Stimulated activated CD4-positive, alpha-beta T cell treated with anti-CD3 and anti-CD28 coated beads, Interleukin-12 subunit alpha, Interleukin-12 subunit beta, amount 100 ng/mL, for 4 hours (primary cell): ENCODE results near the gene GPR32.
A peak's percentile ranks its signal among the peaks of the same experiment; 100 is the strongest.
"Not testable (repeated sequence)": the region's sequence is repeated elsewhere in the genome, so short reads cannot be mapped to it uniquely, and the experiment has no call there.

Experiments
- DNase-seq: peaks from one replicate; pipeline ENCODE4 v3.0.0-alpha.2; 2020

GPR32 gene

GRCh38 chr19:50804420-50805272, 34.4 kb downstream of the GPR32 start:
- DNase-seq, result peak; percentile 98

GRCh38 chr19:50808856-50809255, 38.6 kb downstream of the GPR32 start:
- DNase-seq, result no peak

GRCh38 chr19:50811622-50812238, 41.5 kb downstream of the GPR32 start:
- not testable (repeated sequence) for DNase-seq

GRCh38 chr19:50812474-50812873, 42.2 kb downstream of the GPR32 start:
- no peak for DNase-seq

GRCh38 chr19:50814883-50815282, 44.6 kb downstream of the GPR32 start:
- no peak for DNase-seq

- DNase-seq, result no peak
Measured at GRCh38 chr19:50815439-50815838, 45.2 kb downstream of the GPR32 start.

GRCh38 chr19:50817941-50818858, 47.9 kb downstream of the GPR32 start:
- no peak for DNase-seq

GRCh38 chr19:50818859-50819472, 48.7 kb downstream of the GPR32 start:
- DNase-seq, result no peak

GRCh38 chr19:50819636-50820035, 49.4 kb downstream of the GPR32 start:
- no peak for DNase-seq

- DNase-seq, result no peak
Measured at GRCh38 chr19:50820086-50820485, 49.8 kb downstream of the GPR32 start.

GRCh38 chr19:50820549-50821247, 50.4 kb downstream of the GPR32 start:
- DNase-seq, result no peak

GRCh38 chr19:50821248-50821612, 51.0 kb downstream of the GPR32 start:
- no peak for DNase-seq
